Muscle layer of duodenum (tissue), 2 donors: ENCODE data around the gene TREML1.

Experiments
- H3K27ac ChIP-seq: one replicate; pipeline ENCODE4 v1.7.0; 2013; ENCODE audit warnings: mild to moderate bottlenecking, low read length
- H3K27me3 ChIP-seq: one replicate; pipeline ENCODE4 v1.7.0; 2013; ENCODE audit warnings: low read depth, mild to moderate bottlenecking, control low read depth, low read length
- H3K36me3 ChIP-seq, 2 donors: one replicate each; pipeline ENCODE4 v1.7.0; 2013; ENCODE audit warnings: low read length in 2 of 2, control low read depth in 1 of 2, mild to moderate bottlenecking in 1 of 2; ENCODE audit not compliant: insufficient read depth in 2 of 2, control insufficient read depth in 1 of 2
- H3K4me1 ChIP-seq, 2 donors: one replicate each; pipeline ENCODE4 v1.7.0; 2013; ENCODE audit warnings: low read length in 2 of 2, mild to moderate bottlenecking in 2 of 2, control low read depth in 1 of 2, moderate library complexity in 1 of 2; ENCODE audit not compliant: insufficient read depth in 2 of 2, control insufficient read depth in 1 of 2
- H3K4me3 ChIP-seq, 2 donors: one replicate each; pipeline ENCODE4 v1.7.0; 2013; ENCODE audit warnings: low read length in 2 of 2, low read depth in 1 of 2, mild to moderate bottlenecking in 1 of 2
- H3K9me3 ChIP-seq, 2 donors: one replicate each; pipeline ENCODE4 v1.7.0; 2013; ENCODE audit warnings: low read length in 2 of 2, control low read depth in 1 of 2, mild to moderate bottlenecking in 1 of 2; ENCODE audit not compliant: control insufficient read depth in 1 of 2
- donor health status: healthy.

The TREML1 gene

GRCh38 chr6:41160933-41161332 lies 6.8 kb upstream of the TREML1 start:
- Histone ChIP-seq H3K9me3 (no peaks in the 10 kb centered on the region), H3K36me3 (no peaks in the 10 kb centered on the region), H3K4me1 (no peaks in the 10 kb centered on the region), H3K27me3 (no peaks in the 10 kb centered on the region), H3K27ac (no peak overlapping the region), H3K4me3 (no peak overlapping the region)

- H3K9me3 ChIP-seq, result no peaks in the 10 kb centered on the region
- H3K4me1 ChIP-seq, result no peaks in the 10 kb centered on the region
- no peak overlapping the region for H3K4me3 ChIP-seq
- no peak overlapping the region for H3K27ac ChIP-seq
- H3K36me3 ChIP-seq, result no peaks in the 10 kb centered on the region
- H3K27me3 ChIP-seq, result no peaks in the 10 kb centered on the region
These were observed 5.4 kb upstream of the TREML1 start for GRCh38 chr6:41159415-41160082.

- Histone ChIP-seq H3K36me3 (no peaks in the 10 kb centered on the region), H3K9me3 (no peaks in the 10 kb centered on the region), H3K4me3 (no peak overlapping the region), H3K27ac (no peak overlapping the region), H3K4me1 (no peaks in the 10 kb centered on the region), H3K27me3 (no peaks in the 10 kb centered on the region)
These were observed 3.2 kb upstream of the TREML1 start for GRCh38 chr6:41157323-41157722.

GRCh38 chr6:41156771-41157170 lies 2.6 kb upstream of the TREML1 start:
- Histone ChIP-seq H3K4me3 (no peak overlapping the region), H3K27me3 (no peaks in the 10 kb centered on the region), H3K36me3 (no peaks in the 10 kb centered on the region), H3K9me3 (no peaks in the 10 kb centered on the region), H3K4me1 (no peaks in the 10 kb centered on the region), H3K27ac (no peak overlapping the region)

GRCh38 chr6:41156001-41156400 lies 1.9 kb upstream of the TREML1 start:
- Histone ChIP-seq H3K27ac (no peak overlapping the region), H3K9me3 (no peaks in the 10 kb centered on the region), H3K36me3 (no peaks in the 10 kb centered on the region), H3K27me3 (no peaks in the 10 kb centered on the region), H3K4me1 (no peaks in the 10 kb centered on the region), H3K4me3 (no peak overlapping the region)

- no peaks in the 10 kb centered on the region for H3K9me3 ChIP-seq
- no peaks in the 10 kb centered on the region for H3K4me1 ChIP-seq
- no peak overlapping the region for H3K4me3 ChIP-seq
- H3K27ac ChIP-seq, result no peak overlapping the region
- H3K36me3 ChIP-seq, result no peaks in the 10 kb centered on the region
- no peaks in the 10 kb centered on the region for H3K27me3 ChIP-seq
These were observed 1.1 kb upstream of the TREML1 start for GRCh38 chr6:41155132-41155805.

- H3K4me1 ChIP-seq, result no peaks in the 10 kb centered on the region
- H3K27me3 ChIP-seq, result no peaks in the 10 kb centered on the region
- no peak overlapping the region for H3K4me3 ChIP-seq
- no peak overlapping the region for H3K27ac ChIP-seq
- H3K9me3 ChIP-seq, result no peaks in the 10 kb centered on the region
- no peaks in the 10 kb centered on the region for H3K36me3 ChIP-seq
These were observed 696 bp downstream of the TREML1 start for GRCh38 chr6:41153451-41153850.

- Histone ChIP-seq H3K9me3 (no peaks in the 10 kb centered on the region), H3K36me3 (no peaks in the 10 kb centered on the region), H3K4me1 (no peaks in the 10 kb centered on the region), H3K27ac (no peak overlapping the region), H3K27me3 (no peaks in the 10 kb centered on the region), H3K4me3 (no peak overlapping the region)
These were observed 3.5 kb downstream of the TREML1 start for GRCh38 chr6:41150671-41151070.

- Histone ChIP-seq H3K9me3 (no peaks in the 10 kb centered on the region), H3K36me3 (no peaks in the 10 kb centered on the region), H3K4me3 (no peak overlapping the region), H3K27me3 (no peaks in the 10 kb centered on the region), H3K4me1 (no peaks in the 10 kb centered on the region), H3K27ac (no peak overlapping the region)
These were observed 6.2 kb downstream of the TREML1 start for GRCh38 chr6:41147917-41148316.

GRCh38 chr6:41136911-41137310 lies 17.2 kb downstream of the TREML1 start:
- Histone ChIP-seq H3K27ac (no peak overlapping the region), H3K27me3 (no peaks in the 10 kb centered on the region), H3K4me3 (no peak overlapping the region), H3K4me1 (no peaks in the 10 kb centered on the region), H3K9me3 (no peaks in the 10 kb centered on the region), H3K36me3 (peaks cover 0 to 5% of the 10 kb centered on the region in 2 donors)

- no peaks in the 10 kb centered on the region for H3K27me3 ChIP-seq
- H3K36me3 ChIP-seq, result peaks cover 0 to 5% of the 10 kb centered on the region in 2 donors
- no peaks in the 10 kb centered on the region for H3K9me3 ChIP-seq
- H3K27ac ChIP-seq, result no peak overlapping the region
- no peak overlapping the region for H3K4me3 ChIP-seq
- no peaks in the 10 kb centered on the region for H3K4me1 ChIP-seq
These were observed 18.9 kb downstream of the TREML1 start for GRCh38 chr6:41135062-41135832.
